Measurements from ENCODE around the gene LENEP. TPM values are rescaled to one million over a fixed set of nuclear protein-coding genes. Genes with fewer than 3 reads are reported as not detected.

Gene LENEP
- total RNA-seq, 1 donor from 2014 or later = not detected

DNA sequence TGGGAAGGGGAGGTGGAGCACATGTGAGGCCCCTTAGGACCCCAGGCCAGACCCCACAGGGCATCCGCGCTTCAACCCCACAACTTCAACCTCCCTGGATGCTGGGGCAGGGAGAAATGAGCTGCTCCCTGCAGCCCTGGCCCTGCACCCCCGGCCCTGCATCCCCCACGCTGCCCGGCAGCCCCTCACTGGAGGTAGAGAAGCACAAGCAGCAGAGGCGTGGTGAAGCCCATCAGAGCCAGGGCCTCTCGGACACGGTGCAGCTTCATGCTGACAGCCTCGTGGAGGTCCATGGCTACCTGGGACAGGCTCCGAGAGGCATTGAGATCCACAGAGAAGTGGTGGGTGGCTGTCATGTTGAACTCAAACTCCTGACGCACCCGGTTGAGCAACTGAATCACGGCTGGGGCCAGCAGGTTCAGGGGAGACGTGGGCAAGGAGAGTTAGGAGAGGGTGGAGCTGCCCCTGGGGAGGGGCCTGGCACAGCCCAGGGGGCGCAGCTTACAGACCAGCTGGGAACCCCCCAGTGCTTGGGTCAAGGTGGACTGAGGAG is 36.9 kb downstream of the LENEP start:
- ATAC-seq = no peak

- ATAC-seq = no peak
Observed at GRCh38 chr1:155030899-155031298, 37.5 kb downstream of the LENEP start.

DNA sequence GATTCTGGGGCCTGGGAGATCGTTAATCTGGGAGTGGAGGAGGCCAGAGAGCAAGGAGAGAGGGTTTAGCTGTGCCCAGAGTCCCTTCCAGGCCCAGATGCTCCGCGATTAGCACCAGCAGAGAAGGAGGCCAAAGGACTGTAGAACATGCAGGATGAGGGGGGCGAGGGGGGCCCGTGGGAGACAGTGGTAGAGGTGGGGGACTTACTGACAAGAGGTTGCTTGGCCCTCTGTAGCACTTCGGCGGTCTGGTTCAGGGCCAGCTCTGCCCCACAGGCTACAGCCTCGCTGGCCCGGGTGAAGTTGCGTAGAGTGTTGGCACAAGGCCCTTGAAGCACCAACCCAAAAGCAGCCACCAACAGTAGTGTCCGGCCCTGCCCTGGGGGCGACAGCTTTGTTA is 39.5 kb downstream of the LENEP start:
- ATAC-seq = no peak

GRCh38 chr1:155033524-155033923 is 40.1 kb downstream of the LENEP start, which contains the start of the genes DCST1 and DCST2:
DCST1 (plus strand) TSS chr1:155033824; CDS start chr1:155034037, 213 bp downstream.
DCST2 (minus strand) TSS chr1:155033781; CDS start chr1:155033701, 80 bp downstream.
- ATAC-seq = no peak

DNA sequence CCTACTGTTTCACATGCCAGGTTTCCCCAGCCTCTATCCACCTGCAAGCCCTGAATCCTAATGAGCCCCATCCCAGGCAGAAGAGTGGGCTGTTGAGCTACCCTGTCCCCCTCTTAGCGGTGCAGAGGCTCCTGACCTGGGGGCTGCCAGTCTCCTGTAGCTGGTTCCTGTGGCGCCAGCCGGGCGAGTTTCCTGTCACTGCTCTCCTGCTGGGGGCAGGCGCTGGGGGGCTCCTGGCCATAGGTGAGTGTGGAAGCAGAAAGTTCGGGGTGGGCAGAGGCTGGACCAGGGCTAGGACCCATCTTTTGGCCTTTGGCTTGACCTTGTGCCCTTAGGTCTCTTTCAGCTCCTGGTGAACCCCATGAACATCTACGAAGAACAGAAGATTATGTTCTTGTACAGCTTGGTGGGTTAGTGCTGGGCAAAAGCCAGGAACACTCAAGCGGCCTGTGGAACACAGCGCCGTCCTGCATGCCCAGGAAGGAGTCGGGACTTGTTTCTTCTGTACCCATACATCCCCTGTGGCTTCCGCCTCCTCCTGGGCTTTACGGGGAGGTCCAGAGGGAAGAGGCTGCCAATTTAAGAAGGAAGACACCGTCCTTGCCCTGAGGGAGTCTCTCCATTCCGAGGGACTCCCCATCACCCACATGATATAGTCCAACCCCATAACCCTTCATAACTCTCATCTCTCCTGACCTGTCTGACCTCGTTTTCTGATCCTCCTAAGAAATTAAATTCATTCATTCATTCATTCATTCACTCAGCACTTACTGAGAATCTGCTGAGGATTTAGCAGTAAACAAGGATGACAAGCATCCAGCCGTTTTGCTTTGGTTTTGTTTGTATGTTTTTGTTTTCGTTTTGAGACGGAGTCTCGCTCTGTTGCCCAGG is 41.2 kb downstream of the LENEP start:
- ATAC-seq = no peak

DNA sequence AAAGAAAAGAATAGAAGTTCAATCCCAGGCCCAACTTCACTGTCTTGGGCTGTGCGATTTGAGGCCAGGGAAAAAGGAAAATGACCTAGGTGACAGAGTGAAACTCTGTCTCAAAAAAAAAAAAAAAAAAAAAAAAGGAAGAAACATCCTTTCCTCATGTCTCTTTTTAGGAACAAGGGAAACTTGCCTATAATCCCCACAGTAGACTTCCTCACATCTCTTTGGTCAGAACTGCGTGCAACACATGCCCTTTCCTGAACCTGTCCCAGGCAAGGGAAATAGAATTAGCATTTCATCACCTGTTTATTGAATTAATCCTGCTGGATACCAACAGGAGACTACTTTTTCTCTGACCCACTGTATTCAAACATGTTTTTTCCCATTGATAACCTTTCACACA is 42.5 kb downstream of the LENEP start:
- ATAC-seq = no peak

GRCh38 chr1:155037043-155037442 is 43.7 kb downstream of the LENEP start:
- no peak for ATAC-seq

GRCh38 chr1:155037851-155038441 is 44.6 kb downstream of the LENEP start:
- peak; percentile 65 for ATAC-seq

DNA sequence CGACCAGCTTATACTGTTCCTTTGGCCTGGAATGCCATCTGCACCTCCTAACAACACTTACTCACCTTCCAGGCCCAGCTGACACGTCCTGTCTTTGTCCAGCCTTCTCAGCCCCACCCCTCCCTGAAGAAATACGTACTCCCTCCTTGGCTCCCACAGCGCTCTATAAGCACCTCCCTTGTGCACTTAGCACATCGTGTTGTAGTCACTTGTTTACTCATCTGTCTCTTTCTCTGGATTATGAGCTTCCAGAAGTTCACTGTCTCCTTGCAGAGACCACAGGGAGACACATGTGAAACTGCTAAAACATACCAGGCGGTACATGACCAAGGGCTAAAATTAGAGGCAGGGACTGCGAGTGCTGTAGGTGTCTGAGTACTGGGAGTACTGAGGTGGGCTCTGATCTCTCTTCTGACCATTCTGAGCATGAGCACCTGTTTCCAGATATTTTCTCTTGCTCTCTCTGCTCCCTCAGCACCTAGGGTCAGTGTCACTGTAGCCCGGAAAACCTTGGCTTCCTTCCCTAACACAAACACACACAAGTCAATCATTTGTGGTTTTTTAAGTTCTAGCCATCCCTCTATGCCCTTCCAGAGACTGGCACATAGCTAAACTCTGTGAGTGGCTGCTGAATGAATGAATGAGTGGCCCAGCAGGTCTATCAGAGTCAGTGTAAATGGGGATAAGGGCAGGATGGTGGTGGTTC is 45.4 kb downstream of the LENEP start:
- peak; percentile 94 for ATAC-seq

DNA sequence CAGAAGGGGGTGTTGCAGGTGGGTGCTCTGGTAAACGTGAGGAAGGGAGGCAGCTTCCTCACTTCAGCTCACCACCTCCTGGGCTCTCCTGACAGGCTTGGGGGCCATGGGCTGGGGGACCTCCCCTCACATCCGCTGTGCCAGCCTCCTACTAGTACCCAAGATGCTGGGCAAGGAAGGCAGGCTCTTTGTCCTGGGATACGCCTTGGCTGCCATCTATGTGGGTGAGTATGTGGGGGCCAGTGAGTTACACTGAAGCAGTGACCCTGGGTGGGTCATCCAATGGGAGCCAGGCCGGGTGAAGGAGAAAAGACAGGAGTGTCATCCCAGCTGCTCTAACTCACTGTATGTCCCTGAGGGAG is 45.9 kb downstream of the LENEP start:
- ATAC-seq = no peak

- no peak for ATAC-seq
Observed at GRCh38 chr1:155040358-155041093, 47.1 kb downstream of the LENEP start.

DNA sequence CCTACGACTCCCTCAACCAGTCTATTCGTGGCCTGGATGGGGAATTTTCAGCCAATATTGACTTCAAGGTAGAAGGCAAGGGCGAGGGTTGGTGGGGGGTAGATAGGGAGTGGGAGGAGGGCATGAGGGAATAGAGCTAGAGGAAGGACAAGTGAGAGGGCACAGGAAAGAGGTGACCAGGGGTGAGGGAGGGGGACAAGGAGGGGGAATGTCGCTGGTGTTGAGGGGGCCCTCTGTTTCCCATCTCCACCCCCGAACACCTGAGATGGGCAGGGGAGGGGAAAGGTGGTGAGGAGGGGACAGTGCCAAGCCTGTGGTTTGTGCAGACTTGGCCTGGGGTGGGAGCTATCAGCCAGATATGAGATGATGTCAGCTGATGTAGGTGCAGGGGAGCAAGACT is 49.4 kb downstream of the LENEP start:
- ATAC-seq = no peak

GRCh38 chr1:155043301-155043702 is 49.9 kb downstream of the LENEP start:
- ATAC-seq = no peak

GRCh38 chr1:155043793-155044192 is 50.4 kb downstream of the LENEP start:
- ATAC-seq = no peak

Other genes with a start within 250 kb of the LENEP start
- 0.28 TPM for gene KCNN3, start 123.3 kb upstream of the LENEP start, total RNA-seq
- 55.6 TPM for gene PMVK, start 56.9 kb upstream of the LENEP start, total RNA-seq
- 9.2 TPM for gene PBXIP1, start 37.5 kb upstream of the LENEP start, total RNA-seq
- 17.3 TPM for gene PYGO2, start 31.8 kb upstream of the LENEP start, total RNA-seq
- 68.0 TPM for gene SHC1, start 22.8 kb upstream of the LENEP start, total RNA-seq
- gene CKS1B, start 18.9 kb upstream of the LENEP start, total RNA-seq = 74.5 TPM
- 29.6 TPM for gene FLAD1, start 10.2 kb upstream of the LENEP start, total RNA-seq
- gene ZBTB7B, start 9.2 kb downstream of the LENEP start, total RNA-seq = 132 TPM
- gene DCST2, start 40.2 kb downstream of the LENEP start, total RNA-seq = 1.3 TPM
- gene DCST1, start 40.2 kb downstream of the LENEP start, total RNA-seq = 0.32 TPM
- 167 TPM for gene ADAM15, start 57.7 kb downstream of the LENEP start, total RNA-seq
- gene EFNA4, start 70.2 kb downstream of the LENEP start, total RNA-seq = 12.1 TPM
- 20.6 TPM for gene EFNA3, start 85.3 kb downstream of the LENEP start, total RNA-seq
- 40.9 TPM for gene EFNA1, start 134.3 kb downstream of the LENEP start, total RNA-seq
- 42.9 TPM for gene SLC50A1, start 142.3 kb downstream of the LENEP start, total RNA-seq
- 62.4 TPM for gene DPM3, start 146.9 kb downstream of the LENEP start, total RNA-seq
- 111 TPM for gene KRTCAP2, start 179.7 kb downstream of the LENEP start, total RNA-seq
- 0.12 TPM for gene TRIM46, start 180.3 kb downstream of the LENEP start, total RNA-seq
- 14.5 TPM for gene THBS3, start 214.3 kb downstream of the LENEP start, total RNA-seq
- 36.5 TPM for gene MTX1, start 215.1 kb downstream of the LENEP start, total RNA-seq

Measured in esophagus mucosa (tissue), 1 donor.